Measurements from ENCODE around the gene PPP1R2.

The PPP1R2 gene

GRCh38 chr3:195535293-195535692, 7.8 kb downstream of the PPP1R2 start:
- TF ChIP-seq GATA2 (IDR thresholded peaks at IDR 0.05; ENCODE audit: low read depth, low read length) (no peak), GATA3 (IDR thresholded peaks at IDR 0.05; ENCODE audit: low read depth, low read length) (no peak)

DNA sequence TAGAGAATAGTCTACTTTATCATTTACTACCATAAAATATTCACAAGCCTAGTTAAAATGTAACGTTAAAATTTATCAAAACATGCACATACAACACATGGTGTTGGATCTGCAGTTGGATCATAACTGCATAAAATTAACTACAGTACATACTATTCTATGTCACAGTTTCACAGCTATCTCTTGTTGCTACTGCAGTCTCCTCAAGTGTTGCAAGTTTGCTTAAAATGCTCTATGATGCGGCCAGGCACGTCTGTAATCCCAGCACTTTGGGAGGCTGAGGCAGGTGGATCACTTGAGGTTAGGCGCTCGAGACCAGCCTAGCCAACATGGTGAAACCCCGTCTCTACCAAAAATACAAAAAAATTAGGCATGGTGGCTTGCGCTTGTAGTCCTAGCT, 10.3 kb downstream of the PPP1R2 start:
- no peak for TF ChIP-seq GATA3 (IDR thresholded peaks at IDR 0.05; ENCODE audit: low read depth, low read length)
- no peak for TF ChIP-seq GATA2 (IDR thresholded peaks at IDR 0.05; ENCODE audit: low read depth, low read length)

DNA sequence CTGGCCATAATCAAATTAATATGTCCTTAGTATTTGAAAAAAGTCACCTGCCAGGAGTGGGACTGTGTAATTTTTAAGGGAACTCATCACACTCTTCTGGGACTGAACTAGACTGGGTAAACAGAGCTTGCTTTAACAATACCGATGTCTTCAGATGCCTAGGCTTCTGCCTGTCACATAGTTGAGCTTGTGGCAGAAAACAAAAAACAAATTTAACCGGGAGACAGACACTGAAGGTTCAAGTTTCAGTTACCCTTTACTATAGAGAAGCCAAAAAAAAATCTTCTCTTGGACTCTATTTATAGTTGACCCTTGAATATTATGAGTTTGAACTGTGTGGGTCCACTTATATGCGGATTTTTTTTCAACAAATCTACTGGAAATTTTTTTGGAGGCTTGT, 10.8 kb downstream of the PPP1R2 start:
- TF ChIP-seq GATA3 (IDR thresholded peaks at IDR 0.05; ENCODE audit: low read depth, low read length) (no peak), GATA2 (IDR thresholded peaks at IDR 0.05; ENCODE audit: low read depth, low read length) (no peak)

GRCh38 chr3:195531683-195532082, 11.4 kb downstream of the PPP1R2 start:
- TF ChIP-seq GATA3 (IDR thresholded peaks at IDR 0.05; ENCODE audit: low read depth, low read length), result no peak
- no peak for TF ChIP-seq GATA2 (IDR thresholded peaks at IDR 0.05; ENCODE audit: low read depth, low read length)

- TF ChIP-seq GATA2 (IDR thresholded peaks at IDR 0.05; ENCODE audit: low read depth, low read length), result no peak
- no peak for TF ChIP-seq GATA3 (IDR thresholded peaks at IDR 0.05; ENCODE audit: low read depth, low read length)
These were observed 16.6 kb downstream of the PPP1R2 start for GRCh38 chr3:195526492-195526891.

DNA sequence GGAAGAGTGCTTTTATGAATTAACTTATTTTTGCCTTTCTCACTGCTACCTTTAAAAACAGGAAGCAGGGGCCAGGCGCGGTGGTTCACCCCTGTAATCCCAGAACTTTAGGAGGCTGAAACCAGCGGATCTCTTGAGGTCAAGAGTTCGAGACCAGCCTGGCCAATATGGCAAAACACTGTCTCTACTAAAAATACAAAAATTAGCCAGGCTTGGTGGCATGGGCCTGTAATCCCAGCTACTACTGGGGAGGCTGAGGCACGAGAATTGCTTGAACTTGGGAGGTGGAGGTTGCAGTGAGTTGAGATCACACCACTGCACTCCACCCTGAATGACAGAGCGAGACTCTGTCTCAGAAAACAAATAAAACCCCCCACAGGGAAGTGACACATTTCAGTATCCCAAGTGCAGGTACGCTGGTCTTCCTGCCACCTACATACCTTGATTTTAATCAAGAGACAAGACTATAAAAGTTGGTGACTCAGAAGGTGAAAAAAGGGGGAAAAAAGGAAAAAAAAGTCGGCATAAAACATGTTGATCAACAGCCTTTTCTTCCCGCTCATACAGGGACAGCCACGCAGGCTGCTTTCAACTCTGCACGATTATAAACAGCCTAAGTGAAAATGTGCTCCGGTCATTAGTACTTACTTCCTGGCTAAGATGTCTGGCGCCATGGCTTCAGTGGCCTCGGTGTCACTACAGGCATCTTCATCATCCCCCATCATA, 18.8 kb downstream of the PPP1R2 start:
- no peak for TF ChIP-seq GATA3 (IDR thresholded peaks at IDR 0.05; ENCODE audit: low read depth, low read length)

GRCh38 chr3:195522254-195523023, 20.7 kb downstream of the PPP1R2 start:
- TF ChIP-seq GATA3 (IDR thresholded peaks at IDR 0.05; ENCODE audit: low read depth, low read length) (no peak), GATA2 (IDR thresholded peaks at IDR 0.05; ENCODE audit: low read depth, low read length) (no peak)

GRCh38 chr3:195517030-195517429, 26.1 kb downstream of the PPP1R2 start:
- no peak for TF ChIP-seq GATA2 (IDR thresholded peaks at IDR 0.05; ENCODE audit: low read depth, low read length)
- TF ChIP-seq GATA3 (IDR thresholded peaks at IDR 0.05; ENCODE audit: low read depth, low read length), result no peak

GRCh38 chr3:195512798-195513345, 30.3 kb downstream of the PPP1R2 start:
- TF ChIP-seq GATA2 (IDR thresholded peaks at IDR 0.05; ENCODE audit: low read depth, low read length), result no peak
- no peak for TF ChIP-seq GATA3 (IDR thresholded peaks at IDR 0.05; ENCODE audit: low read depth, low read length)

DNA sequence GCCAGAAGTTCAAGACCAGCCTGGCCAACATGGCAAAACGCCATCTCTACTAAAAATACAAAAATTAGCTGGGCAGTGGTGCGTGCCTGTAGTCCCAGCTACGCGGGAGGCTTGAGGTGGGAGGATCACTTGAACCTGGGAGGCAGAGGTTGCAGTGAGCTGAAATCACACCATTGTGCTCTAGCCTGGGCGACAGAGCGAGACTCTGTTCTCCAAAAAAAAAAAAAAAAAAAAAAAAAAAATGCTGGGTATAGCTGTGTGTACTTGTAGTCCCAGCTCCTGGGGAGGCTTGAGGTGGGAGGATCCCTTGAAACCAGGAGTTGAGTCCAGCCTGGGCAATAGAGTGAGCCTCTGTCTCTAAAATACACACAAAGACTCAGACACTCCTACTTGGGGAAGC, 32.0 kb downstream of the PPP1R2 start:
- TF ChIP-seq GATA3 (IDR thresholded peaks at IDR 0.05; ENCODE audit: low read depth, low read length) (no peak), GATA2 (IDR thresholded peaks at IDR 0.05; ENCODE audit: low read depth, low read length) (no peak)

GRCh38 chr3:195508185-195508584, 34.9 kb downstream of the PPP1R2 start:
- no peak for TF ChIP-seq GATA2 (IDR thresholded peaks at IDR 0.05; ENCODE audit: low read depth, low read length)
- no peak for TF ChIP-seq GATA3 (IDR thresholded peaks at IDR 0.05; ENCODE audit: low read depth, low read length)

DNA sequence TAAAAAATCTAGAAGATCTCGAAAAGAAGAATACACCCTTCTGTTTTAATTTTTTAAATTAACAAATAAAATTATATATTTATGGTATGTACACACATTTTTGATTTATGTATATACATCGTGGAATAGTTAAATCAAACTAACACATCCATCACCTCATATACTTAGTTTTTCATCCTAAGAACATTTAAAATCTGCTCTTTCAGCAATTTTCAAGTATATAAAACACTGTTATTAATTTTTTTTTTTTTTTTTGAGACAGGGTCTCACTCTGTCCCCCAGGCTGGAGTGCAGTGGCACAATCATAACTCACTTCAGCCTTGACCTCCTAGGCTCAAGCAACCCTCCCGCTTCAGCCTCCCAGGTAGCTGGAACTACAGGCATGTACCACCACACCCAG, 67.5 kb downstream of the PPP1R2 start:
- no peak for TF ChIP-seq GATA2 (IDR thresholded peaks at IDR 0.05; ENCODE audit: low read depth, low read length)
- no peak for TF ChIP-seq GATA3 (IDR thresholded peaks at IDR 0.05; ENCODE audit: low read depth, low read length)

DNA sequence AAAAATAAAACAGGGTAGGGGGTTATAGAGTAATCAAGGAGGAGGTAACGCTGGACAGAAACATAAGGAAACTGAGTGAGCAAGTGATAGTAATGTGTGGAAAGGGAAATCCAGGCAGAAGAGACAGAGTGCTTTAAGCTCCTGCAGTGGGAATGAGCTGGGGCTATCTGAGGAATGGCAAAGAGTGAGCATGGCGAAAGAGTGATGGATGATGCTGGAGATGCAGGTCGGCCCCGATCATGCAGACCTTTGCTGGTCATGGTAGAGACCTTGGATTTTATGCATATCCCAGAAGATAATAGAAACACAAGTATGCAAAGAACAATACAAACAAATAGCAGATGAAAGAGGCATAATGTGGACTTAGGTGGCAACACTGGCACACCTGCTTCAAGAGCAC, 74.3 kb downstream of the PPP1R2 start:
- TF ChIP-seq GATA2 (IDR thresholded peaks at IDR 0.05; ENCODE audit: low read depth, low read length) (no peak), GATA3 (IDR thresholded peaks at IDR 0.05; ENCODE audit: low read depth, low read length) (no peak)

DNA sequence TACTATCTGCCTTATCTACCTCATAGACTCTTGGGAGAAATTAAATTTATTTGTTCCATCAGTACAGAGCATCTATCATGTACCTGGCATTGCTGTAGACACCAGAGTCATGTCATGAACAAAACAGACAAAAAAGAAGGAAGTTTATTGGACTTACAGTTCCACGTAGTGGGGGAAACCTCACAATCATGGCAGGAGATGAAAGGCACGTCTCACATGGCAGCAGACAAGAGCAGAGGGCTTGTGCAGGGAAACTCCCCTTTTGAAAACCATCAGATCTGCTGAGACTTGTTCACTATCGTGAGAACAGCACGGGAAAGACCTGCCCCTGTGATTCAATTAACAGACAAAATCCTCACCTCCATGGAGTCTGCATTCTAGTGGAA, 74.7 kb downstream of the PPP1R2 start:
- TF ChIP-seq GATA3 (IDR thresholded peaks at IDR 0.05; ENCODE audit: low read depth, low read length) (no peak), GATA2 (IDR thresholded peaks at IDR 0.05; ENCODE audit: low read depth, low read length) (no peak)

Measured in SH-SY5Y (cell line).